Lower lobe of right lung (tissue), 2 donors: ENCODE measurements around the gene KCNAB1. TPM values are rescaled to one million over a fixed set of nuclear protein-coding genes. Genes with fewer than 3 reads are reported as not detected.

ENCODE experiments used
- ATAC-seq, 2 donors: fragments of 200-7000 bp; cut with Tn5 transposase; one replicate each; pipeline ENCODE4 v1.9.1; 2020 to 2022; ENCODE audit warnings: mild to moderate bottlenecking in 2 of 2, moderate library complexity in 2 of 2
- DNase-seq: peaks from one replicate; pipeline ENCODE4 v3.0.0-alpha.2; 2020
- H3K27ac ChIP-seq: fragments of 200-600 bp; one replicate; pipeline ENCODE4 v1.8.0; 2022
- H3K27me3 ChIP-seq: fragments of 200-600 bp; one replicate; pipeline ENCODE4 v1.8.0; 2022; ENCODE audit warnings: low read depth
- H3K36me3 ChIP-seq: fragments of 200-600 bp; one replicate; pipeline ENCODE4 v1.8.0; 2022; ENCODE audit warnings: mild to moderate bottlenecking
- H3K4me1 ChIP-seq: fragments of 200-600 bp; one replicate; pipeline ENCODE4 v1.8.0; 2022
- H3K4me3 ChIP-seq: fragments of 200-600 bp; one replicate; pipeline ENCODE4 v1.8.0; 2022; ENCODE audit warnings: mild to moderate bottlenecking
- H3K9me3 ChIP-seq: fragments of 200-600 bp; one replicate; pipeline ENCODE4 v1.8.0; 2022
- CTCF ChIP-seq: fragments of 200-600 bp; IDR thresholded peaks from one replicate; pipeline ENCODE4 v1.8.0; 2022; ENCODE audit warnings: antibody characterized with exemption, mild to moderate bottlenecking
- intact Hi-C: fragments of 100-400 bp; cut with DNase I; formaldehyde crosslinking; loops from one replicate; pipeline ENCODE4 v1.11.0; 2022
- total RNA-seq: library from RNA; stranded (reverse); fragmentation: NEBNext Ultra II Directional; extraction: Animal tissue kit (Norgen Biotek cat#: 25700); gene quantifications from one replicate; pipeline ENCODE4 v1.2.1, GENCODE V29; 2021
- donor health status: DM: no; HTN: yes; CAD: no; lungs with severe emphysema.

KCNAB1 gene
- total RNA-seq, 1 donor from 2014 or later, result 4.7 TPM

GRCh38 chr3:156581033-156581432 is 460.7 kb downstream of the KCNAB1 start:
- DNase-seq (no peak), ATAC-seq (no peak)
- Histone ChIP-seq H3K9me3 (no peaks in the 10 kb centered on the region), H3K4me3 (no peak overlapping the region), H3K27ac (no peak overlapping the region), H3K4me1 (peaks cover 13% of the 10 kb centered on the region), H3K27me3 (no peaks in the 10 kb centered on the region), H3K36me3 (no peaks in the 10 kb centered on the region)
- intact Hi-C loops, result no loop called here
- no peak for TF ChIP-seq CTCF

GRCh38 chr3:156581954-156582353 is 461.6 kb downstream of the KCNAB1 start:
- no peak for ATAC-seq
- Histone ChIP-seq H3K4me3 (no peak overlapping the region), H3K27me3 (no peaks in the 10 kb centered on the region), H3K9me3 (no peaks in the 10 kb centered on the region), H3K4me1 (peaks cover 12% of the 10 kb centered on the region), H3K27ac (no peak overlapping the region), H3K36me3 (no peaks in the 10 kb centered on the region)
- no peak for DNase-seq
- TF ChIP-seq CTCF, result no peak
- intact Hi-C loops, result no loop called here

- Histone ChIP-seq H3K27ac (no peak overlapping the region), H3K27me3 (no peaks in the 10 kb centered on the region), H3K4me3 (no peak overlapping the region), H3K36me3 (no peaks in the 10 kb centered on the region), H3K4me1 (peaks cover 5% of the 10 kb centered on the region), H3K9me3 (no peaks in the 10 kb centered on the region)
- no peak for TF ChIP-seq CTCF
- DNase-seq (no peak), ATAC-seq (no peak)
- intact Hi-C loops, result no loop called here
Measured at GRCh38 chr3:156582532-156583183, 462.3 kb downstream of the KCNAB1 start.

GRCh38 chr3:156583469-156583868 is 463.1 kb downstream of the KCNAB1 start:
- Histone ChIP-seq H3K27me3 (no peaks in the 10 kb centered on the region), H3K27ac (no peak overlapping the region), H3K36me3 (no peaks in the 10 kb centered on the region), H3K9me3 (no peaks in the 10 kb centered on the region), H3K4me1 (peaks cover 5% of the 10 kb centered on the region), H3K4me3 (no peak overlapping the region)
- DNase-seq (no peak), ATAC-seq (no peak)
- intact Hi-C loops, result no loop called here
- no peak for TF ChIP-seq CTCF

GRCh38 chr3:156586905-156587759 is 466.8 kb downstream of the KCNAB1 start:
- no peaks in the 10 kb centered on the region for H3K4me1 ChIP-seq
- intact Hi-C loops, result no loop called here
- H3K27ac ChIP-seq, result peak overlapping the region; percentile 13
- no peak overlapping the region for H3K4me3 ChIP-seq
- H3K9me3 ChIP-seq, result no peaks in the 10 kb centered on the region
- no peaks in the 10 kb centered on the region for H3K27me3 ChIP-seq
- ATAC-seq (peak; percentile 43 to 72), DNase-seq (no peak)
- H3K36me3 ChIP-seq, result no peaks in the 10 kb centered on the region
- TF ChIP-seq CTCF, result no peak
